NCI-H748 (cell line): ENCODE results near the gene PPM1F.
"Not testable (repeated sequence)": the region's sequence is repeated elsewhere in the genome, so short reads cannot be mapped to it uniquely, and the experiment has no call there.

Experiments used
- DNase-seq: peaks from one replicate; lab custom pipeline; 2025; ENCODE audit not compliant: unreplicated experiment; lab: John Stamatoyannopoulos, UW

PPM1F gene

GRCh38 chr22:21942407-21943343 is 10.0 kb downstream of the PPM1F start:
- no peak for DNase-seq

GRCh38 chr22:21941921-21942320 is 10.7 kb downstream of the PPM1F start:
- DNase-seq = no peak

GRCh38 chr22:21940521-21940920 is 12.1 kb downstream of the PPM1F start:
- no peak for DNase-seq

- not testable (repeated sequence) for DNase-seq
Measured at GRCh38 chr22:21939935-21940334, 12.7 kb downstream of the PPM1F start.

- DNase-seq = no peak
Measured at GRCh38 chr22:21939461-21939913, 13.2 kb downstream of the PPM1F start.

- no peak for DNase-seq
Measured at GRCh38 chr22:21938906-21939305, 13.7 kb downstream of the PPM1F start.

GRCh38 chr22:21938071-21938822 is 14.4 kb downstream of the PPM1F start:
- DNase-seq = peak; percentile 91

- no peak for DNase-seq
Measured at GRCh38 chr22:21937821-21938070, 14.9 kb downstream of the PPM1F start.

- no peak for DNase-seq
Measured at GRCh38 chr22:21937041-21937820, 15.4 kb downstream of the PPM1F start.

- DNase-seq = no peak
Measured at GRCh38 chr22:21936151-21936775, 16.4 kb downstream of the PPM1F start.

- DNase-seq = no peak
Measured at GRCh38 chr22:21933910-21934309, 18.7 kb downstream of the PPM1F start.

GRCh38 chr22:21933413-21933812 is 19.2 kb downstream of the PPM1F start:
- DNase-seq = no peak

GRCh38 chr22:21932347-21932746 is 20.3 kb downstream of the PPM1F start:
- DNase-seq = no peak

GRCh38 chr22:21931056-21931455 is 21.6 kb downstream of the PPM1F start:
- no peak for DNase-seq

- no peak for DNase-seq
Measured at GRCh38 chr22:21929253-21929652, 23.4 kb downstream of the PPM1F start.

- DNase-seq = no peak
Measured at GRCh38 chr22:21928048-21928447, 24.6 kb downstream of the PPM1F start.

GRCh38 chr22:21927174-21927823 is 25.3 kb downstream of the PPM1F start:
- no peak for DNase-seq

- no peak for DNase-seq
Measured at GRCh38 chr22:21926728-21927127, 25.9 kb downstream of the PPM1F start.

GRCh38 chr22:21923163-21923561 is 29.5 kb downstream of the PPM1F start:
- DNase-seq = no peak

- DNase-seq = no peak
Measured at GRCh38 chr22:21922370-21923162, 30.1 kb downstream of the PPM1F start.
